Activated effector memory CD4-positive, alpha-beta T cell treated with Interleukin-2 at 50 U/mL for 16 hours (primary cell): ENCODE results near the gene LAMC3.

Experiments
- DNase-seq: peaks from one replicate; pipeline ENCODE4 v3.0.0-alpha.2; 2020

Gene LAMC3

GRCh38 chr9:131048820-131049219 is 39.8 kb downstream of the LAMC3 start:
- no peak for DNase-seq

- no peak for DNase-seq
These were observed 41.1 kb downstream of the LAMC3 start for GRCh38 chr9:131049829-131050715.

- DNase-seq = no peak
These were observed 41.9 kb downstream of the LAMC3 start for GRCh38 chr9:131050831-131051230.

DNA sequence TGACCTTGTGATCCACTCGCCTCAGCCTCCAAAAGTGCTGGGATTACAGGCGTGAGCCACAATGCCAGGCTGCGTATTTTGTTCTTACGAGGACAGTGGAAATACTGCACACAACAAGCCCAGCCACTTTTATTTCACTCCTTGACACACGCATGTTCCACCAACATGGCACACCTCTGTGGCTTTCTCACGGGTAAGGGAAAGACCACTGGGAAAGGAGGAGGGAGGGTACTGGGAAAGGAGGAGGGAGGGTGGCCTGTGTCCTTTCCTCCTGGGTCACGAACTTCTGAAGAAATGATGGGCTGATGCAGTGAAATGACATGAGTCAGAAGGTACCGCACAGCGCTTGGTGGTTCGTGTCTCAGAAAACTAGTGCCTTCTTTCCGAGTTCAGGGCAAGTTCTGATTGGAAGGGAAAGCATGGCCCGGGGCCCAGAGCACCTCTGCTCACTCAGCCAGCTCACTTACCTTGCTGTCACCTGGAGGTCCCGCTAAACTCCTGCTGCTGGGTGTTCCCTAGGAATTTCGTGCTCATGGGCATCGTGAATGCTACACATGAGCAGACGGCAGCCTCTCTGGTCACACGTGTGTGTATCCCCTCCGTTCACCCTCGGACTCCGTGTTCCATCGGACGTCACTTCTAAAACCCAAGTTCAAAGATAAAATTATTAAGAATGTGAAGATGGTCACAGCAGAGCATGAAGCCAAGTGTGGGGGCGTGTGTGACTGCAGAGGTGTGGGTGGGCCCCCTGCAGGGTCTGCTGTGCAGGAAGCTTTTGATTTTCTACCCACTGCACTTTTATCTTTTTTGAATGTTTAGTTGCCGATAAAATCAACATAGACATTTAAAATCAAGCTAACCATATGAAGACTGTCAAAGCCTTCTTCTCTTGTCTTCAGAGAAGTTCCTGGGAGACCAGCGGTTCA is 42.9 kb downstream of the LAMC3 start:
- DNase-seq = no peak

- DNase-seq = no peak
These were observed 44.9 kb downstream of the LAMC3 start for GRCh38 chr9:131053896-131054295.

DNA sequence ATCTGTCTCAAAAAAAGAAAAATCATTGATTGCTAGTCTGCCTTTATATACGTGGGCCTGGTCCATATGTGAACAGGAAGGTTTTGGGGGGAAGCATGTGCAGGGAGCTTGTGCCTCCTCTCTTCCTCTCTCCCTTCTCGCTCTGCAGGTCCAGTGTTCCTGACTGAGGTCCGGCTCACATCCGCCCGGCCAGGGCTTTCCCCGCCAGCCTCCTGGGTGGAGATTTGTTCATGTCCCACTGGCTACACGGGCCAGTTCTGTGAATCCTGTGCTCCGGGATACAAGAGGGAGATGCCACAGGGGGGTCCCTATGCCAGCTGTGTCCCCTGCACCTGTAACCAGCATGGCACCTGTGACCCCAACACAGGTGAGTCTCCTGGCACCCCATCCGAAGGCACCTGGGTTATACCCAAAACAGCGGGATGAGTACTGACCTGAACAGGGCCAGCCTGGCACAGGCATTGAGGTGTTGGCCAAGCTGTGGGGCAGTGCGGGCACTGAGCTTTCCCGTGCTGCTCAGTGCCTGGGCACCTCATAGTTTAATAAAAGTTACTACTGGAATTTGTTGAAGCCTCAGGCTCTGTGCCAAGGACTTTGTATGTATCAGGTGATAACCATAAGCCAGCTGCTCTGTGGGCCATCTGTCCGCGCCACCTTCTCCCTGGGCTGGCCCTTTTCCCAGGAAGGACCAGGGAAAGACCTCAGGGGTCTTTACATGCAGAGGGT is 48.0 kb downstream of the LAMC3 start:
- DNase-seq = no peak

DNA sequence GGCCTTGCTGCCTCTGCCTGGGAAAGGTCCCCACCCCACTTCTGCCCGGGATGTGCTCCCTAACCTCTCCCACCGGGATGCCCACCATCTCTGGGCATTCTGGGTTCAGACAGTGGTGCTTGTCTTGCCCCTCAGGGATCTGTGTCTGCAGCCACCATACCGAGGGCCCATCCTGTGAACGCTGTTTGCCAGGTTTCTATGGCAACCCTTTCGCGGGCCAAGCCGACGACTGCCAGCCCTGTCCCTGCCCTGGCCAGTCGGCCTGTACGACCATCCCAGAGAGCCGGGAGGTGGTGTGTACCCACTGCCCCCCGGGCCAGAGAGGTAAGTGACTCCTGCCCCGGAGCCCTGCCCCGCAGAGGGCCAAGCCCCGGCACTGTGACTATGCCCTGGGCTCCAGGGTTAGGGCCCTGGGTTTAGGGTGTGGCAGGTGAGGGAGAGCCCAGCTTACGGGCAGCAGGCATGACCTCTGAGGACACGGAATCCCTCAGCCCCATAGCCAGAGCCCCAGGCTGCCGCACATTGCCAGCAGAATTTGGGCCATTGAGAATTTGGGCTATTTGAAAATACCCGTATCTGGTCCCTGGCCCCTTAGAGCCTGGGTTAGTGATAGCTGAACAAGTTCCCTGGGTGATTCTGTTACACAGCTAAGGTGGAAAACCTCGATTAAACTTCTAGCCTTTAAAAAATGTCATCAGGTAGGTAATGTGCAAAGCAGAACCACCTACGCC is 52.1 kb downstream of the LAMC3 start:
- DNase-seq = no peak

DNA sequence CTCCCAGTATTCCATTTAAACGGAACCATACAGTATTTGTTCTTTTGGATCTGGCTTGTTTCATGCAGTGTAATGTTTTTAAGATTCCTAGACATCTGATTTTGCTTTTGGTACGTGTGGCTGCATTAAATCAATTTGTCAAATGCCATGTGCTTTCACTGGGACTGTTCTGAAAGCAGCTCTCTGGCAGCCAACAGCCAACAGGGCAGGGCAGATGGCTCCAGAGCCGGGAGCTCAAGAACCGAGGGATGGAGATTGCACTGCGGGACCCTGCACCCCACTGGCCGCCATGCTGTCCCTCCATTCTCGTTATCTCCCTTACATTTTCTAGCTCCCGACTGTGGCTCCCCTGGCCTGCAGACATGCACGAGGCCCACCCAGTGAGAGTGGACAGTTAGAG is 54.0 kb downstream of the LAMC3 start:
- DNase-seq = no peak

DNA sequence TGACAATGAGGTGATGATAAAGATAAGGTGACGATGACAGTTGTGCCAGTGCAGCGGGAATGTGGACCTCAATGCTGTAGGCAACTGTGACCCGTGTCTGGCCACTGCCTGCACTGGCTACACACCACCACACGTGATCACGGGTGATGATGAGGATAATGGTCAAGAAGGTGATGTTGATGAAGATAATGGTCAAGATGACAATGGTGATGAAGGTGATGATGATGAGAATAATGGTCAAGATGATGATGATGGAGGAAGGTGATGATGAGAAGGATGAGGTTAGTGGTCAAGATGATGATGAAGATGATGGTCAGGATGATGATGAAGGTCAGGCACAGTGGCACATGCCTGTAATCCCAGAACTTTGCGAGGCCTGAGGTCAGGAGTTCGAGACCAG is 56.6 kb downstream of the LAMC3 start:
- no peak for DNase-seq

GRCh38 chr9:131067625-131068024 is 58.7 kb downstream of the LAMC3 start:
- no peak for DNase-seq

GRCh38 chr9:131068076-131068816 is 59.3 kb downstream of the LAMC3 start:
- DNase-seq = no peak

- no peak for DNase-seq
These were observed 60.7 kb downstream of the LAMC3 start for GRCh38 chr9:131069699-131070098.

DNA sequence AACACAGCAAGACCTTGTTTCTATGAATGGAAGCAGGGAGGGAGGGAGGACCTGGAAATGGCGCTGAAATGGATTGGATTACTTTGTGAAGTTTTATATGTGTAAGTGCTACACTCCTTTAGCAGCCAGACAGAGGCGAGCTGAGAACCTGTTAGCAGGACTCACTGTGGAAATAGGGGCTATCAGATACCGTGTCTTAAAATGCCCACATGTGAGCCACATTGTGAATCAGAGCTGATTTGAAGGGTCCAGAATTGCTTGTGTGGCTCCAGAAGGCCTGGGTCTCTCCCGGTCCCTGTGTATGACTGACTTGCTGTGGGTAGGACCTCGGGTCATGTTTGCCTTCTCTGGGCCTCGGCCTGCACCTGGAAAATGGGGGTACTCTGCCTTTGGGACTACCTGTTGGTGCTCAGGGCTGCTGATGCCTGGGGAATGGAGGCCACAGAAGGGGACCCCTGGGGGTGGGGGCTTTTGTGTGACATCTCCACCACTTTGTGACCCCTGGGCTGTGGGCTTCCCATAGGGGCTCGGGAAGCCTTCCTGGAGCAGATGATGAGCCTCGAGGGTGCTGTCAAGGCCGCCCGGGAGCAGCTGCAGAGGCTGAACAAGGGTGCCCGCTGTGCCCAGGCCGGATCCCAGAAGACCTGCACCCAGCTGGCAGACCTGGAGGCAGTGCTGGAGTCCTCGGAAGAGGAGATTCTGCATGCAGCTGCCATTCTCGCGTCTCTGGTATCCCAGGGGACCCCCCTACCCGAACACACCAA is 63.3 kb downstream of the LAMC3 start:
- no peak for DNase-seq

- no peak for DNase-seq
These were observed 63.9 kb downstream of the LAMC3 start for GRCh38 chr9:131072871-131073237.

DNA sequence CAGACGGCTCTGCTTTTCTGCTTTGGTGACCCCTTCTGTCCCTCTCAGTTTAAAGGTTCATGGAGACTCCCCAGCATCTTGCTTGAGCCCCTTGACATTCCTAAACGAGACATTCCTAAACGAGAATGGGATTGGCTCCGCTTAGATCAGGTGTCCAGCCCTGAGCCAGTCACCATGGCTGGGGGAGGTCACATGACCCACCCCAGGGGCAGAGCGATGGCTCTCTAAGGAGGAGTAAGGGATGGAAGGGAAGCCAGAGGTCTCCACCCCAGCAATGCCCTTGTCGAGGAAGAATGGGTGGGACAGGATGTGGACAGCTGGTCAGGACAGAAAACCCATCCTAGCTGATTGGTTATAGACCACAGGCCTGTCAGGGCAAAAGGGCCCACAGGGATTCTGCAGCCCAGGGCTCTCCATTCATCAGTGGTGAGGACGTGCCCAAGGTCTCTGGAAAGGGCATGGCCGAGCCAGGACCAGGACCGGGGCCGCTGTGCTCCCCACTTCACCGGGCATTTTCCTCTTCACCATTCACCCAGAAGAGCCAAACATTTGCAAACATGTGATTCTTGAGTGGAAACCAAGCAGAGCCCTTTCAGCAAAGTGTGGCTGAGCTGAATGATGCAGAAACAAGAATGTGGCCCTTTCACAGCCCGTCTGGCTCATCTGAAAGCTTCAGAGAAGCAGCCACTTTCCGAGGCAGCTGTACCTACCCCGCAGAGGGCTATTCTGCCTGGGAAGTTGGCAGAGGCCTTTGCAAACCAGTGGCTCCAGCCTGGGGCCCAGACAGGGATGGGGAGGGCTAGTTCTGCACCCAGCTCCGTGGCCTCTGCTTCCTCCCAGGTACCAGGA is 67.6 kb downstream of the LAMC3 start:
- DNase-seq = no peak

DNA sequence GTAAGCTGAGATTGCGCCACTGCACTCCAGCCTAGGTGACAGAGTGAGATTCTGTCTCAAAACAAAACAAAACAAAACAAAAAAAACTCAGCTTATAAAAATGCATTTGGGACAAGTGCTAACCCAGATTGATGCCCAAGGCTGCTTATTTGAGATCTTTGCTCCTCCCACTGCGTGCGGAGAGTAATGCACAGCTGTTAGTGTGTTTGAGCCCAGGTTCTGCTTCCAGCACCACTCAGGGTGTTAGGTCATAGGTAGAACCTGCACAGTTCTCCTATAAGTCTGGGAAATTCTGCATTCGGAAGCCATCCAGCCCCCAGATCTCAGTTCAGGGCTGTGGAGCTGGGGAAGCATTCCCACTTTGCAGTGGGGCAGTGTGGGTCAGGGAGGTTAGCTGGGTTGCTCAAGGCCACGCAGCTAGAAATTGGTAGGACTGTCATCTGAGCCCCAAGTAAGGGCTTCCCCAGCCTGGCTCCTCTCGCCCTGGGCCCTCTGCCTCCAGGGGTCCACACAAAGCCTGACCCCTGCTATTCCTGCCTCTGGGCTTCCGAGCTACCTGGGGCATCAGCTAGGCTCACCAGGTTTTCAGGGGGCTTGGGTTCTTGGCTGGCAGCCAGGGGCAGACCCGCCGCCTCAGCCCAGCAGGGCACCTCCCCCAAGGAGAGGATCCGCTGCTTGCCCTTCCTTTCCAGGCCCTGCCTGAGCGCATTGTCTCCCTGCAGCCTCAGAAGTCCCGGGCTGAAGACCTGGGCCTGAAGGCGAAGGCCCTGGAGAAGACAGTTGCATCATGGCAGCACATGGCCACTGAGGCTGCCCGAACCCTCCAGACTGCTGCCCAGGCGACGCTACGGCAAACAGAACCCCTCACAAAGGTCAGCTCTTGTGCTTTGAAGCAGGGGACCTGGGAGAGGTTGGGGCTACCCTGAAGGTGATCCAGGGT is 69.7 kb downstream of the LAMC3 start:
- no peak for DNase-seq

DNA sequence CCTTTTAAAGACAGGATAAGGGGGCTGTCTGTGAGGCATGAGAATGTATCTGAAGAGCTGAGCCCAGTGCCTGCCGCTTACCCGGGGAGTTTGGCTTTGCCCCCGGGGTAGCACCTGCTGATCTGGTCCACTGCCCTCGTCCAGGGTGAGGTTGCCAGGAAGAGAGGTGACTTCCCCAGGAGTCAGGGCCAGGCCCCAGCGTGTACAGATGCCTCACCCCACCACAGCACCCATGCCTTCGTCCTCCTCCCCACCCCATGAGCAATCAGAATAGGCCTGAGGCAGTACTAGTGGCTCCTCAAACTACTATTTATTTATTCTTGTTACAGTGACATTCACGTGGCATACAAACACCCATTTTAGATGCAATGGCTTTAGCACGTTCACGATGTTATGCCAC is 71.6 kb downstream of the LAMC3 start:
- no peak for DNase-seq

- no peak for DNase-seq
These were observed 72.9 kb downstream of the LAMC3 start for GRCh38 chr9:131081868-131082267.
